OCI-LY7 (cell line): ENCODE data around the gene TNS1.

Experiments used
- EZH2phosphoT487 ChIP-seq: fragments of 200-600 bp; sonication (generic); IDR thresholded peaks from 2 replicates; pipeline ENCODE4 v1.6.1; 2018; ENCODE audit warnings: low read depth, borderline replicate concordance, mild to moderate bottlenecking, mixed run types, antibody characterized with exemption, low read length, moderate library complexity, mixed read lengths
- TF ChIP-seq, protein P1 (sequence below): fragments of 200-600 bp; sonication (generic); conservative IDR thresholded peaks from 2 replicates; pipeline ENCODE4 v1.5.1; 2014; ENCODE audit warnings: mild to moderate bottlenecking, antibody characterized with exemption, low read length, moderate library complexity, mixed read lengths

DNA sequence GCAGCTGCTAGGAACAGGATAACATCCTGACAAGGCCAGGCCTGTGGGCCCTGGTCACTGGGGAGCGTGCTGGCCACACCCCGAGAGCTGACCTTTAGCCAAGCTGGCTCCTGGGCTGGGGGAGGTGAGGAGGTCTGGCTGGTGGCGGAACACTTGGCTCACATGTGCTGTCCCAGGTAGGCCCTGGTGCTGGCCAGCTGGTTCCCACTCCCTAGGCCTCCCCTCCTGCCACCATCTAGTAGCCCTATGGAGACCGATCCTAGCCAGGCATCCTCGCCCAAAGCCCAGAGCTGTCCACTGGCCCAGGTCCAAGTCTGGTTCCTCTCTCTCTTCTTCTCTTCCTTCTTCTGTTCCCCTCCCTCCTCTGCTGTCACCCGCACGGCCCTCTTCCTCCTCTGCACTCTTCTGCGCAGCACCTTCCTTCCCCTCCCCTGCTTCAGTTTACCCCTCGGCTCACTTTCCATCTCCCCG lies 52.4 kb downstream of the TNS1 start:
- TF ChIP-seq, protein P1, sequence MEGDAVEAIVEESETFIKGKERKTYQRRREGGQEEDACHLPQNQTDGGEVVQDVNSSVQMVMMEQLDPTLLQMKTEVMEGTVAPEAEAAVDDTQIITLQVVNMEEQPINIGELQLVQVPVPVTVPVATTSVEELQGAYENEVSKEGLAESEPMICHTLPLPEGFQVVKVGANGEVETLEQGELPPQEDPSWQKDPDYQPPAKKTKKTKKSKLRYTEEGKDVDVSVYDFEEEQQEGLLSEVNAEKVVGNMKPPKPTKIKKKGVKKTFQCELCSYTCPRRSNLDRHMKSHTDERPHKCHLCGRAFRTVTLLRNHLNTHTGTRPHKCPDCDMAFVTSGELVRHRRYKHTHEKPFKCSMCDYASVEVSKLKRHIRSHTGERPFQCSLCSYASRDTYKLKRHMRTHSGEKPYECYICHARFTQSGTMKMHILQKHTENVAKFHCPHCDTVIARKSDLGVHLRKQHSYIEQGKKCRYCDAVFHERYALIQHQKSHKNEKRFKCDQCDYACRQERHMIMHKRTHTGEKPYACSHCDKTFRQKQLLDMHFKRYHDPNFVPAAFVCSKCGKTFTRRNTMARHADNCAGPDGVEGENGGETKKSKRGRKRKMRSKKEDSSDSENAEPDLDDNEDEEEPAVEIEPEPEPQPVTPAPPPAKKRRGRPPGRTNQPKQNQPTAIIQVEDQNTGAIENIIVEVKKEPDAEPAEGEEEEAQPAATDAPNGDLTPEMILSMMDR = no peak
- no peak for TF ChIP-seq EZH2phosphoT487
